Fibroblast of pulmonary artery (primary cell): ENCODE measurements around the gene NLGN3.

Source experiments
- DNase-seq: peaks from one replicate; pipeline ENCODE4 v3.0.0-alpha.2; 2010; ENCODE audit warnings: low read depth
- H3K4me3 ChIP-seq: replicated peaks from 2 replicates; pipeline ENCODE4 v1.5.1; 2011; ENCODE audit warnings: low read depth, mild to moderate bottlenecking, control low read depth, low read length, moderate library complexity
- CTCF ChIP-seq: IDR thresholded peaks from 2 replicates; pipeline ENCODE4 v1.5.1; 2011; ENCODE audit warnings: mild to moderate bottlenecking, control low read depth, low read length, inconsistent platforms; ENCODE audit errors: missing control alignments

Gene NLGN3

GRCh38 chrX:71098951-71099506, 45.6 kb upstream of the NLGN3 start:
- no peak for TF ChIP-seq CTCF
- no peak for DNase-seq
- no peak overlapping the region for H3K4me3 ChIP-seq

- TF ChIP-seq CTCF = no peak
- H3K4me3 ChIP-seq = no peak overlapping the region
- DNase-seq = no peak
Observed at GRCh38 chrX:71099736-71100135, 44.9 kb upstream of the NLGN3 start.

GRCh38 chrX:71100581-71101505, 43.8 kb upstream of the NLGN3 start:
- TF ChIP-seq CTCF = no peak
- no peak overlapping the region for H3K4me3 ChIP-seq
- DNase-seq = no peak

GRCh38 chrX:71102292-71102691, 42.3 kb upstream of the NLGN3 start:
- no peak overlapping the region for H3K4me3 ChIP-seq
- no peak for DNase-seq
- no peak for TF ChIP-seq CTCF

- no peak overlapping the region for H3K4me3 ChIP-seq
- no peak for TF ChIP-seq CTCF
- no peak for DNase-seq
Observed at GRCh38 chrX:71103110-71103983, 41.3 kb upstream of the NLGN3 start.

- TF ChIP-seq CTCF = no peak
- no peak overlapping the region for H3K4me3 ChIP-seq
- no peak for DNase-seq
Observed at GRCh38 chrX:71105628-71106027, 39.0 kb upstream of the NLGN3 start.
